ENCODE data around the gene CLIC6. TPM values are rescaled to one million over a fixed set of nuclear protein-coding genes. Genes with fewer than 3 reads are reported as not detected.

Gene CLIC6
- total and polyA plus RNA-seq, 2 of the 8 experiments (the other 6 are each of a cell fraction or from before 2014, with no cell fraction given) = 0.42 to 1.3 TPM

- no peak for TF ChIP-seq SUZ12 (IDR thresholded peaks at IDR 0.05; ENCODE audit: low read length)
- no peak for TF ChIP-seq BCL11A (IDR thresholded peaks at IDR 0.05; ENCODE audit: low read depth in 2 of 2, low read length in 2 of 2)
- no peak for TF ChIP-seq SIN3A (conservative IDR thresholded peaks at IDR 0.05 in 1 of 2, IDR thresholded peaks at IDR 0.05 in 1 of 2; ENCODE audit: low read depth in 1 of 2, low read length in 2 of 2)
- TF ChIP-seq SIX5 (IDR thresholded peaks at IDR 0.05; ENCODE audit: low read depth, low read length) = no peak
- TF ChIP-seq CTBP2 (IDR thresholded peaks at IDR 0.05; ENCODE audit: borderline replicate concordance, insufficient read depth, insufficient read length, low read length) = no peak
- TF ChIP-seq NRF1 (IDR thresholded peaks at IDR 0.05; ENCODE audit: low read depth, low read length) = no peak
Measured at GRCh38 chr21:34688145-34688544, 19.4 kb downstream of the CLIC6 start (continued).
